Endothelial cell (in vitro differentiated cells): ENCODE measurements around the gene TMEM237. TPM values are rescaled to one million over a fixed set of nuclear protein-coding genes. Genes with fewer than 3 reads are reported as not detected.

Experiments
- DNase-seq: peaks from one replicate; pipeline ENCODE4 v3.0.0; 2021; ENCODE audit warnings: low spot score
- H3K27ac Mint-ChIP-seq: one replicate; pipeline ENCODE4 v1.8.0; 2021; ENCODE audit warnings: mixed read lengths, inconsistent platforms; ENCODE audit not compliant: unreplicated experiment
- H3K27me3 Mint-ChIP-seq: one replicate; pipeline ENCODE4 v1.8.0; 2021; ENCODE audit warnings: mild to moderate bottlenecking, moderate library complexity, mixed read lengths, inconsistent platforms; ENCODE audit not compliant: unreplicated experiment
- H3K36me3 Mint-ChIP-seq: one replicate; pipeline ENCODE4 v1.8.0; 2021; ENCODE audit warnings: mild to moderate bottlenecking, low read depth, mixed read lengths, inconsistent platforms; ENCODE audit not compliant: unreplicated experiment
- H3K4me1 Mint-ChIP-seq: one replicate; pipeline ENCODE4 v1.8.0; 2021; ENCODE audit warnings: mild to moderate bottlenecking, mixed read lengths, inconsistent platforms; ENCODE audit not compliant: unreplicated experiment
- H3K4me3 Mint-ChIP-seq: one replicate; pipeline ENCODE4 v1.8.0; 2021; ENCODE audit warnings: mild to moderate bottlenecking, mixed read lengths, inconsistent platforms; ENCODE audit not compliant: unreplicated experiment
- H3K9me3 Mint-ChIP-seq: one replicate; pipeline ENCODE4 v1.8.0; 2021; ENCODE audit warnings: mixed read lengths, inconsistent platforms; ENCODE audit not compliant: unreplicated experiment
- CTCF ChIP-seq: fragments of 200-600 bp; sonication (generic); IDR thresholded peaks from one replicate; pipeline ENCODE4 v1.5.0; 2021; ENCODE audit warnings: antibody characterized with exemption; ENCODE audit not compliant: unreplicated experiment
- total RNA-seq: library from RNA; stranded (reverse); fragmentation: NEBNext Ultra II Directional; extraction: Animal tissue kit (Norgen Biotek cat#: 25700); gene quantifications from one replicate; pipeline ENCODE4 v1.2.1, GENCODE V29; 2021; ENCODE audit not compliant: unreplicated experiment

TMEM237 gene
- total RNA-seq, 1 donor from 2014 or later, result 22.3 TPM

GRCh38 chr2:201668402-201668910 lies 25.2 kb upstream of the TMEM237 start:
- DNase-seq, result no peak

GRCh38 chr2:201664334-201664733 lies 21.0 kb upstream of the TMEM237 start:
- Mint-ChIP-seq H3K36me3 (no peaks in the 10 kb centered on the region), H3K27me3 (no peaks in the 10 kb centered on the region), H3K9me3 (no peaks in the 10 kb centered on the region), H3K27ac (no peak overlapping the region), H3K4me1 (no peaks in the 10 kb centered on the region), H3K4me3 (no peak overlapping the region)
- no peak for DNase-seq
- TF ChIP-seq CTCF, result no peak

More at GRCh38 chr2:201668402-201668910, 25.2 kb upstream of the TMEM237 start:
- Mint-ChIP-seq H3K9me3 (no peaks in the 10 kb centered on the region), H3K36me3 (no peaks in the 10 kb centered on the region), H3K27me3 (no peaks in the 10 kb centered on the region), H3K4me1 (no peaks in the 10 kb centered on the region), H3K27ac (no peak overlapping the region), H3K4me3 (no peak overlapping the region)
- TF ChIP-seq CTCF, result no peak

GRCh38 chr2:201661366-201661765 lies 18.1 kb upstream of the TMEM237 start:
- Mint-ChIP-seq H3K36me3 (no peaks in the 10 kb centered on the region), H3K27ac (no peak overlapping the region), H3K4me1 (no peaks in the 10 kb centered on the region), H3K27me3 (no peaks in the 10 kb centered on the region), H3K4me3 (no peak overlapping the region), H3K9me3 (no peaks in the 10 kb centered on the region)
- no peak for TF ChIP-seq CTCF
- DNase-seq, result no peak

- no peak for TF ChIP-seq CTCF
- H3K4me3 Mint-ChIP-seq, result no peak overlapping the region
- H3K9me3 Mint-ChIP-seq, result no peaks in the 10 kb centered on the region
- no peaks in the 10 kb centered on the region for H3K36me3 Mint-ChIP-seq
- no peak overlapping the region for H3K27ac Mint-ChIP-seq
- H3K27me3 Mint-ChIP-seq, result no peaks in the 10 kb centered on the region
- DNase-seq, result no peak
- no peaks in the 10 kb centered on the region for H3K4me1 Mint-ChIP-seq
Measured at GRCh38 chr2:201660293-201660895, 17.1 kb upstream of the TMEM237 start.

- no peak for TF ChIP-seq CTCF
- Mint-ChIP-seq H3K9me3 (no peaks in the 10 kb centered on the region), H3K36me3 (no peaks in the 10 kb centered on the region), H3K27ac (no peak overlapping the region), H3K4me1 (no peaks in the 10 kb centered on the region), H3K4me3 (no peak overlapping the region), H3K27me3 (no peaks in the 10 kb centered on the region)
- DNase-seq, result no peak
Measured at GRCh38 chr2:201656740-201657139, 13.4 kb upstream of the TMEM237 start.
